Calu3 (cell line): ENCODE results near the gene RAP1GAP. TPM values are rescaled to one million over a fixed set of nuclear protein-coding genes. Genes with fewer than 3 reads are reported as not detected.

Experiments used
- BruUV-seq: library from RNA; stranded (reverse); fragments of 400-500 nt; replicated peaks from 2 replicates; lab custom pipeline; 2021; lab: Mats Ljungman, UMichigan
- CTCF ChIA-PET: fragments of 300-600 bp; sonication (Branson Sonifier 250); formaldehyde crosslinking; loops from one replicate; lab custom pipeline; 2022; ENCODE audit warnings: antibody characterized with exemption; lab: Charles Lee
- DNase-seq: peaks from one replicate; pipeline ENCODE4 v3.0.0; 2022
- H3K27ac Mint-ChIP-seq: one replicate; pipeline ENCODE4 v1.8.0; 2022; ENCODE audit warnings: mixed read lengths; ENCODE audit not compliant: unreplicated experiment
- H3K27me3 Mint-ChIP-seq: one replicate; pipeline ENCODE4 v1.8.0; 2022; ENCODE audit warnings: mixed read lengths; ENCODE audit not compliant: unreplicated experiment
- H3K36me3 Mint-ChIP-seq: one replicate; pipeline ENCODE4 v1.8.0; 2022; ENCODE audit warnings: mild to moderate bottlenecking, moderate library complexity, mixed read lengths; ENCODE audit not compliant: insufficient read depth, unreplicated experiment
- H3K4me1 Mint-ChIP-seq: one replicate; pipeline ENCODE4 v1.8.0; 2022; ENCODE audit warnings: mild to moderate bottlenecking, low read depth, mixed read lengths; ENCODE audit not compliant: unreplicated experiment
- H3K4me3 Mint-ChIP-seq: one replicate; pipeline ENCODE4 v1.8.0; 2022; ENCODE audit warnings: mild to moderate bottlenecking, low read depth, moderate library complexity, mixed read lengths; ENCODE audit not compliant: unreplicated experiment
- H3K9me3 Mint-ChIP-seq: one replicate; pipeline ENCODE4 v1.8.0; 2022; ENCODE audit warnings: low read depth, mixed read lengths; ENCODE audit not compliant: unreplicated experiment
- CTCF ChIP-seq: fragments of 200-600 bp; IDR thresholded peaks from one replicate; pipeline ENCODE4 v1.8.0; 2022; ENCODE audit warnings: antibody characterized with exemption; ENCODE audit not compliant: unreplicated experiment
- intact Hi-C: fragments of 100-400 bp; cut with micrococcal nuclease; formaldehyde crosslinking; loops from one replicate; pipeline ENCODE4 v1.10.0; 2022; ENCODE audit not compliant: unreplicated experiment
- total RNA-seq: library from RNA; stranded (reverse); gene quantifications from 2 replicates; pipeline ENCODE4 v1.2.3, GENCODE V29; 2022

The RAP1GAP gene
- total RNA-seq, 1 experiment from 2014 or later, result 23.8 TPM

DNA sequence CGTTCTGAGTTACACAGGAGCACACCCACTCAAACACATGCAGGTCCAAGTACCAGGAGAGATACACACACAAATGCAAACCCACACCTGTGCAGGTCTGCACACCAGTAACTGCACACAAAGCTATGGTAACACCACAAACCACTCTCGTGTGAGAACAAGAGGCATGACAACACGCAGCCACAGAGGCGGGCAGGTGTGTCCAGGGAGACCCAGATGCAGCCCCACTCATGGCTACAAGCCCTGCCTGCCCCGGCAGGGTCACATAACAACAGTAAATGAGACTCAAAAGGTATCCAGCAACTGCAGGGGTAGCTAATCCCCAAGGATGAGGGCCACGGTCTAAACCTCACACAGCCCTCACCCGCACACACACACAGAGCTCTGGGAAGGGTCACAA is 48.1 kb downstream of the RAP1GAP start:
- CTCF ChIA-PET, result no interaction called here

DNA sequence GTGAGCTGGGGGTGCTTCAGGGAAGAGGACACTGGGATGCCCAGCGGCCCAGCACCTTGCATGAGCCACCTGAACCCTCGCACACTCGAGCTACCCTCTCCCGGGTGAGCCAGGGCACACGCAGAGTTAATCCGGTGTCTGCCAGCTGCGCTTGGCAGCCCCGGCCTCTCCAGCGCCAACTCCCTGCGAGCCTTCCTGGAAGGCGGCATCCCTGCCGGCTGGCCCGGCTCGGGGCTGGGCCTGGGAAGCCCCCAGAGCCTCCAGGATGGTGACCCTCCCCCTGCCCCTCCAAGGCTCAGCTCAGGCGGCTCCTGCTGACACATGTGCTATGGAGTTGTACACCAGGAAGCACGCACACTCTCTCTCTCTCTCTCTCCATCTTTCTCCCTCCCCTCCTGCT is 48.7 kb downstream of the RAP1GAP start:
- CTCF ChIA-PET, result no interaction called here
- intact Hi-C loops, result no loop called here
- no peak for TF ChIP-seq CTCF
- Mint-ChIP-seq H3K9me3 (no peaks in the 10 kb centered on the region), H3K4me3 (peak overlapping the region; percentile 69), H3K27me3 (no peaks in the 10 kb centered on the region), H3K27ac (no peak overlapping the region), H3K36me3 (peaks cover 29% of the 10 kb centered on the region), H3K4me1 (peaks cover 28% of the 10 kb centered on the region)
- no TSS peak for BruUV-seq
- DNase-seq, result no peak

More for the DNA sequence above, 48.1 kb downstream of the RAP1GAP start:
- H3K36me3 Mint-ChIP-seq, result peaks cover 29% of the 10 kb centered on the region
- H3K27ac Mint-ChIP-seq, result no peak overlapping the region
- no peaks in the 10 kb centered on the region for H3K27me3 Mint-ChIP-seq
- intact Hi-C loops, result no loop called here
- no peak for DNase-seq
- peak overlapping the region; percentile 69 for H3K4me3 Mint-ChIP-seq
- H3K4me1 Mint-ChIP-seq, result peaks cover 28% of the 10 kb centered on the region
- no peak for TF ChIP-seq CTCF
- no peaks in the 10 kb centered on the region for H3K9me3 Mint-ChIP-seq
- BruUV-seq, result TSS peak; percentile 20

DNA sequence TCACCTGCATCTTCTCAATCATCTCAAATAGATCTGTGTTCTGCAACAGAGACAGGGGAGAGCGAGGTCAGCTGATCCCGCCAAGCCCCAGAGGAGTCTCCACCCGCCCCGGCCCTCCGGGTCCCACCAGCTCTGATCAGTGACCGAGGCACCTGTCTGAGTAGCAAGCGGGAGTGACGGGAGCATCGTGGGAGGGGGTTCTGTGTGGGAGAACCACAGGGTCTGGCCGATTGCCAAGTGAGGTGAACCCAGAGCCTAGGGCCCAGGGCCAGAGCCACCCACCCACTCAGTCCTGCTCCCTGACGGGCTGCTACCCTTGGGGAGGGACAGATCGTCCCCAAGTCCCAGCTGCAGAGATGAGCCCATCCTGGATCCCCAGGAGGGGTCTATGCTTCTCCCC is 49.1 kb downstream of the RAP1GAP start:
- peaks cover 29% of the 10 kb centered on the region for H3K4me1 Mint-ChIP-seq
- H3K9me3 Mint-ChIP-seq, result no peaks in the 10 kb centered on the region
- H3K27ac Mint-ChIP-seq, result no peak overlapping the region
- intact Hi-C loops, result no loop called here
- BruUV-seq, result no TSS peak
- peak overlapping the region; percentile 69 for H3K4me3 Mint-ChIP-seq
- no peak for DNase-seq
- CTCF ChIA-PET, result no interaction called here
- H3K27me3 Mint-ChIP-seq, result no peaks in the 10 kb centered on the region
- peaks cover 30% of the 10 kb centered on the region for H3K36me3 Mint-ChIP-seq
- no peak for TF ChIP-seq CTCF

DNA sequence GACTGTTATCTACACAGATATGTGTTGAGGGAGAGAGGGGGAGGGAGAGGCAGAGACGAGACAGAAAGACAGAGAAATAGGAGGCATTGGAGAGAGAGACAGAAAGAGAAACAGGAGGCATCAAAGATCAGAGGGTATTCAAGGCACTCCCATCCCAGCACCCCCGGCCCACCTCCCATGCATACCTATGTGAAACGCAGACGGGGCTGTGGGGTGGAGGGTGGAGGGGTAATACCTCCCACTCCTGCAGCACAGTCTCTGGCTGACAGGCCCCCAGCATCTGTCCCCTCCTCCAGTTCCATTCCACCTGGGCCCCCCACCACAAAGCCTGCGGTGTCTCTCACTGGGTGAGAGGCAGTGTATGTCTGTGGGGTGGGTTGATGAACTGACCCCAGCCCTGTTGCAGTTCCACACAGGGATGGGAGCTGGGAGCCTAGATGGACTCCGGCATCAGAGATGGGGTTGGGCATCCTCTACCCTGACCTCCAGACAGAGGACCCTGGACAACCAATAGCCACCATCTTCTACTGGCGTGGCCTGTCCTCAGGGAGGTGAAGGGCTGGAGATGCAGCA is 49.7 kb downstream of the RAP1GAP start:
- CTCF ChIA-PET, result no interaction called here
- no peak for TF ChIP-seq CTCF
- BruUV-seq, result no TSS peak
- peaks cover 32% of the 10 kb centered on the region for H3K4me1 Mint-ChIP-seq
- H3K36me3 Mint-ChIP-seq, result peaks cover 34% of the 10 kb centered on the region
- H3K9me3 Mint-ChIP-seq, result no peaks in the 10 kb centered on the region
- no peak overlapping the region for H3K27ac Mint-ChIP-seq
- no peak overlapping the region for H3K4me3 Mint-ChIP-seq
- no peak for DNase-seq
- intact Hi-C loops, result no loop called here
- H3K27me3 Mint-ChIP-seq, result no peaks in the 10 kb centered on the region
